Left colon (tissue), 2 donors: ENCODE results near the gene DPP6. TPM values are rescaled to one million over a fixed set of nuclear protein-coding genes. Genes with fewer than 3 reads are reported as not detected.
"Not testable (repeated sequence)": the region's sequence is repeated elsewhere in the genome, so short reads cannot be mapped to it uniquely, and the experiment has no call there.

ENCODE experiments used
- ATAC-seq: fragments of 200-7000 bp; cut with Tn5 transposase; one replicate; pipeline ENCODE4 v1.9.1; 2020; ENCODE audit warnings: mild to moderate bottlenecking, moderate library complexity
- DNase-seq, 2 donors: peaks; one replicate each; pipeline ENCODE4 v3.0.0-alpha.2; 2020
- intact Hi-C, 2 donors: fragments of 100-400 bp; cut with DNase I in 1 of 2; cut with micrococcal nuclease in 1 of 2; formaldehyde crosslinking; loops; one replicate each; pipeline versions ENCODE4 v1.11.2 to v1.14.0; 2022; cut with DNase I, micrococcal nuclease
- long read RNA-seq: library from polyadenylated mRNA; unstranded; transcript quantifications from one replicate; pipeline ENCODE4 v2.0.0, GENCODE V29; 2021
- total RNA-seq, 2 donors: library from RNA; stranded (reverse); fragmentation: NEBNext Ultra II Directional; extraction: Animal tissue kit (Norgen Biotek cat#: 25700); gene quantifications; one replicate each; pipeline ENCODE4 v1.2.1, GENCODE V29; 2021
- donor health status: DM: no; HTN: no; CAD: no.
- donor health status: DM: yes; HTN: yes; CAD: no.

The DPP6 gene
- 1 to 10 TPM in 1 of 2 donors, under 1 TPM in 1; 0.37 to 2.9 TPM for total RNA-seq
- long read RNA-seq = 0 reads

- ATAC-seq, DNase-seq, intact Hi-C loops: not testable (repeated sequence)
Measured at GRCh38 chr7:154051643-154052529, at the start of gene DPP6. DPP6 (plus strand) TSS chr7:154052398.

GRCh38 chr7:154009423-154009911 is 42.7 kb upstream of the DPP6 start:
- ATAC-seq, DNase-seq, intact Hi-C loops: not testable (repeated sequence)

DNA sequence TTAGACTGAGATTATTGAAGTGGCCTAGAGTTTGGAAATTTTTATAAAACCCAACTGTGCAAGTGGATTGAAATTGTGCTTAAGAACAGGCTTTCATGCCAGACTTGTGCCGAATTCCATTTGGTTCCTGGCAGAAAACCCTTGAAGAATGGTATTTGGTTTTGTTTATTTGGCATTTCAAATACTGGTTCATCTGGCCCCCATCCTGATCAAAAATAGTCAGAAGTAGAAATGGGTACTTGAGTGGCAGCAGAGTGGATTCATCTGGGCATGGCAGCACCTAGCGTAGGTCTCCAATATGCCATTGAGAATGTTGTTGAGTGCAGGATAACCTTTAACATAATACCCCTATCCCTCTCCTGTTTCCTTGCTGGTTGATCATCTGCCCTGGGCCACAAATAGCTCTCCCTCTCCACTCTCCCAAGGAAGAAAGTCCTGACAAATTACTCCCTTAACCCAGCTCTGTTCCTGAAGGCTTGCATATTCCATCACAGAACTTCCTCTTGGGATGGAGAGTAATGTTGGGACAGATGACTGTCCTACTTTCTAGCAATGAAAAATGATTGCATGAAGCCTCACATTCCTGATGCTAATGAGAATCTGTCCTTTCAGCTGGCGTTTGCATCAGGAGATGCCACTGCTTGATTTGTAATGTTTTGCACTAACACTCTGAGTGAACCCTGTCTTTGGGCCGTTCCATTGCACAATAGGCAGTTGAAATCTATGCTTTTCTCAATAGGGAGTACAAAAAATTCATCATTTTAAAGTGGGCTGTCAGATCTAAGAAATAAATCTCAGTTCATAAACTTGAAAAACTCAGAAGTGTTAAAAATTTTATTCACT is 41.3 kb upstream of the DPP6 start:
- intact Hi-C loops, ATAC-seq, DNase-seq: not testable (repeated sequence)

GRCh38 chr7:154012800-154013199 is 39.4 kb upstream of the DPP6 start:
- DNase-seq, intact Hi-C loops, ATAC-seq: not testable (repeated sequence)

GRCh38 chr7:154015636-154016035 is 36.6 kb upstream of the DPP6 start:
- ATAC-seq, DNase-seq, intact Hi-C loops: not testable (repeated sequence)

GRCh38 chr7:154018354-154018753 is 33.8 kb upstream of the DPP6 start:
- ATAC-seq, intact Hi-C loops, DNase-seq: not testable (repeated sequence)

DNA sequence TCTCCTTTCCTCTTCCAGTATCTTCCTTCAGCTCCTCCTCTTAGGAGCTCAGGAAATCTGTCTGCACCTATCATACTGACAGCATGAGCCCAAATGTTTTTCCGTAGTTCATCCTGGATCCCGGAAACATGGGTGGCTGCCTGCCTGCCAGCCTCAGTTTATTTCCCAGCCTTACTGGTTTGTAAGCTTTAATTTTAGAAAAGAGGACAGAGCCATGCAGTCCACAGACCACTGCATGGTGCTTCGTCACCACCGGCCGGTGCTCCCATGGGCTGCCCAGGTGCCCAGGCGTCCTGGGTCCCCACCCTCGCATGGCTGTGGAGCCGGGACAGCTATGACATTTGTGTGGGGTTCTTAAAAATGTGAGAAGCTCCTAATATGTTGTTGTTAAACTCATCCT is 24.4 kb upstream of the DPP6 start:
- not testable (repeated sequence) for ATAC-seq

GRCh38 chr7:154030476-154031080 is 21.6 kb upstream of the DPP6 start:
- DNase-seq, intact Hi-C loops, ATAC-seq: not testable (repeated sequence)

More for the DNA sequence above, 24.4 kb upstream of the DPP6 start:
- intact Hi-C loops, DNase-seq: not testable (repeated sequence)

GRCh38 chr7:154039466-154040165 is 12.6 kb upstream of the DPP6 start:
- intact Hi-C loops = not testable (repeated sequence)
- ATAC-seq (peak; percentile 60), DNase-seq (peak; percentile 26 to 38)

DNA sequence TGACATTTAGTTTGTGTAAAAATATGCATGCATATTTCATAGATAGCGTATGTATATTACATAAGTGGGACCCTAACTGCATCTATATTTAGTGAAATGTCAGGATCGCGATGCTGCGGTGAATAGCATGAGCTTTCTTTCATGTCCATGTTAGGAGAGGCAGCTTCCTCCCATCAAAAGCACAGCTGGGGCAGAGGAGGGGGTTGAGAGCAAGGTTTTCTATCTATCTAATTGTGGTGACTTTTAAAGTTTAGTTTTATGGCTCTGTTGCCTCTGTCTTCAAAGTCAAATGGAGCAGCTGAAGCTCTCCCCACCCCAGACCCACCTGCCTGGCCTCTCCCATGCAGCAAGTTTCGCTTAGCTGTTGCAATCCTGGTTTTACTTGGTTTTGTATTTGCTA is 1.8 kb upstream of the DPP6 start:
- intact Hi-C loops, ATAC-seq, DNase-seq: not testable (repeated sequence)

DNA sequence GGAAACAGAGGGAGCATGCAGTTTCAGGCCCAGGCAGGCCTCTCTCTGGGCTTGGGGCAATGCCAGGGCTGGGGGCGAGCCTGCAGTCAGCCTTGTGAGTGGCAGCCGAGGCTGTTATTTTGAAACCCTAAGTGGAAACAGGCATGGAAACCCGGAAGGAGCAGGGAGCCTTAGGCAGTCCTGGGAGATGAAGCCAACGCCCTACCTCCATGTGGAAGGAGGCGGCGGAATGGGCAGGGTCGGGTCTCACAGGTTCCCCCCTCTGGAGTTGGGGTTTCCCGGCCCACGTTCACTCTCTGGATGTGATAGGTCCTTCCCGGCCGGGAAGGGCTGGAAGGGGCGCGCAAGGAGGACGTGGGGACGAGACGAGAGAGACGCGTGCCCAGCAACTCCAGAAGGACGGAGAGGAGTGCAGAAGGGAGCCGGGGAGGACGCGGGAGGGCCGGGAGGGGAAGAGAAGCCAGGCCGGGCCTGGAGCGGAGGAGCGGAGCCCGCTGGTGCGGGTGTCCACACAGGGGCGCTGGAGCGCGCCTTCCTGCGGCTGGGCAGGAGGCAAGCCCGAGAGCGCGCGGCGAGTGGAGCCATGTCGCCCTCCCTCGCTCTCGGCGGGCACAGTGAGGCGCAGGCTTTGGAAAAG is 1.1 kb upstream of the DPP6 start:
- DNase-seq, intact Hi-C loops: not testable (repeated sequence)
- ATAC-seq = peak; percentile 84

DNA sequence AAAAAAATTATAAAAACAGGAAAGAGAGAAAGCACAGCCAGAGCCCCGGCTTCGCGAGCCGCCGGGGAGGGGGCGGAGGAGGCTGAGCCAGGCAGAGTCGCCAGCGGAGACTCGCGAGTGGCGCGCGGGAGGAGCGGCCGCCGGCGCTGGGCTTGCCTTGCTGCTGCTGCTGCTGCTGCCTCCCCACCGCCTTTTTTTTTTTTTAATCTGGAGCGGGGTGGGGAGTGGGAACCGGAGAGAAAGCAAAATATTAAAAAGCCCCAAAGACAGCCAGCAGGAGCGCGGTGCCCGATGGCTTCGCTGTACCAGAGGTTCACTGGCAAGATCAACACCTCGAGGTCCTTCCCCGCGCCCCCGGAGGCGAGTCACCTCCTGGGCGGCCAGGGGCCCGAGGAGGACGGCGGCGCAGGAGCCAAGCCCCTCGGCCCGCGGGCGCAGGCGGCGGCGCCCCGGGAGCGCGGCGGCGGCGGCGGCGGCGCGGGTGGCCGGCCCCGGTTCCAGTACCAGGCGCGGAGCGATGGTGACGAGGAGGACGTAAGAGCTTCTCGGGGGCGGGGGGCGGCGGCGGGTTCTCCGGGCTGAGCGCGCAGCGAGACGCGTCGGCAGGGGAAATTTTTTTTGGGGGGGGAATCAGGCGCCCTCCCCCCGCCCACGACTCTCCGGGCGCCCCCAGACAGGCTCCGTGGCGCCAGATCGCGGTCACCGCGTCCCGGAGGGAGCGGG is 493 bp downstream of the DPP6 start:
- DNase-seq, ATAC-seq, intact Hi-C loops: not testable (repeated sequence)

GRCh38 chr7:154053466-154054312 is 1.5 kb downstream of the DPP6 start:
- DNase-seq, ATAC-seq, intact Hi-C loops: not testable (repeated sequence)

GRCh38 chr7:154054664-154055063 is 2.5 kb downstream of the DPP6 start:
- ATAC-seq, intact Hi-C loops, DNase-seq: not testable (repeated sequence)

GRCh38 chr7:154055491-154056106 is 3.4 kb downstream of the DPP6 start:
- ATAC-seq, intact Hi-C loops: not testable (repeated sequence)
- peak in 1 of 2 donors; percentile 24 for DNase-seq
